GM23338 (cell line): Measurements from ENCODE around the gene MVB12B. TPM values are rescaled to one million over a fixed set of nuclear protein-coding genes. Genes with fewer than 3 reads are reported as not detected.

Source experiments
- ATAC-seq: fragments of 200-7000 bp; cut with Tn5 transposase; 3 replicates; pipeline ENCODE4 v1.9.1; 2020
- DNase-seq: peaks from one replicate; pipeline ENCODE4 v3.0.0-alpha.2; 2015; ENCODE audit warnings: low spot score
- H2AFZ ChIP-seq: fragments of 200-600 bp; sonication (generic); 2 replicates; pipeline ENCODE4 v1.8.0; 2016; ENCODE audit warnings: antibody characterized with exemption, mild to moderate bottlenecking, moderate library complexity
- H3F3A ChIP-seq: fragments of 200-600 bp; sonication (generic); replicated peaks from 2 replicates; pipeline ENCODE4 v1.8.0; 2017; ENCODE audit warnings: antibody characterized with exemption, mixed run types, low read depth
- H3K27ac ChIP-seq: fragments of 200-600 bp; sonication (generic); 2 replicates; pipeline ENCODE4 v1.6.1; 2016; ENCODE audit warnings: low read depth
- H3K27me3 ChIP-seq: fragments of 200-600 bp; sonication (generic); 2 replicates; pipeline ENCODE4 v1.8.0; 2016; ENCODE audit warnings: mild to moderate bottlenecking, mixed run types, moderate library complexity; ENCODE audit not compliant: insufficient read depth
- H3K36me3 ChIP-seq: fragments of 200-600 bp; sonication (generic); 2 replicates; pipeline ENCODE4 v1.8.0; 2016; ENCODE audit warnings: mild to moderate bottlenecking; ENCODE audit not compliant: insufficient read depth
- H3K4me1 ChIP-seq: fragments of 200-600 bp; sonication (generic); 2 replicates; pipeline ENCODE4 v1.8.0; 2016; ENCODE audit warnings: mild to moderate bottlenecking, moderate library complexity; ENCODE audit not compliant: insufficient read depth
- H3K4me2 ChIP-seq: fragments of 200-600 bp; sonication (generic); 2 replicates; pipeline ENCODE4 v1.7.1; 2017; ENCODE audit warnings: mixed run types
- H3K4me3 ChIP-seq: fragments of 200-600 bp; sonication (generic); 2 replicates; pipeline ENCODE4 v1.6.1; 2016; ENCODE audit warnings: mixed run types
- H3K79me2 ChIP-seq: fragments of 200-600 bp; sonication (generic); replicated peaks from 2 replicates; pipeline ENCODE4 v1.8.0; 2017; ENCODE audit warnings: mild to moderate bottlenecking; ENCODE audit not compliant: insufficient read depth
- H3K9me2 ChIP-seq: fragments of 200-600 bp; sonication (generic); 2 replicates; pipeline ENCODE4 v1.8.0; 2017; ENCODE audit not compliant: insufficient read depth
- H4K20me1 ChIP-seq: fragments of 200-600 bp; sonication (generic); replicated peaks from 2 replicates; pipeline ENCODE4 v1.8.0; 2017; ENCODE audit warnings: mild to moderate bottlenecking; ENCODE audit not compliant: insufficient read depth
- H3K27ac Mint-ChIP-seq: 2 replicates; pipeline ENCODE4 v1.8.0; 2020; ENCODE audit warnings: inconsistent platforms, mild to moderate bottlenecking, moderate library complexity, mixed read lengths
- H3K27me3 Mint-ChIP-seq: 3 replicates; pipeline ENCODE4 v1.8.0; 2022; ENCODE audit warnings: low read depth, mild to moderate bottlenecking, moderate library complexity, mixed read lengths, inconsistent platforms; ENCODE audit not compliant: insufficient read depth, poor library complexity
- H3K36me3 Mint-ChIP-seq: 3 replicates; pipeline ENCODE4 v1.8.0; 2021; ENCODE audit warnings: low read depth, mild to moderate bottlenecking, inconsistent platforms, moderate library complexity, mixed read lengths
- H3K4me1 Mint-ChIP-seq: 3 replicates; pipeline ENCODE4 v1.8.0; 2020; ENCODE audit warnings: mild to moderate bottlenecking, inconsistent platforms, mixed read lengths
- H3K4me3 Mint-ChIP-seq: 3 replicates; pipeline ENCODE4 v1.8.0; 2021; ENCODE audit warnings: moderate library complexity, mild to moderate bottlenecking, inconsistent platforms, mixed read lengths
- H3K9me3 Mint-ChIP-seq: 3 replicates; pipeline ENCODE4 v1.8.0; 2020; ENCODE audit warnings: moderate library complexity, mild to moderate bottlenecking, inconsistent platforms, mixed read lengths
- CREB1 ChIP-seq: fragments of 250-450 bp; sonication (Bioruptor Pico); IDR thresholded peaks from 2 replicates; pipeline ENCODE4 v1.5.0; 2020; ENCODE audit warnings: low read depth, mild to moderate bottlenecking, moderate library complexity
- CTCF ChIP-seq, 2 experiments: fragments of 200-600 bp in 1 of 2; sonication (generic) in 1 of 2; conservative IDR thresholded peaks; 2 replicates each; pipeline versions ENCODE4 v1.5.1 to v1.6.1; 2016 to 2017; ENCODE audit warnings: antibody characterized with exemption in 2 of 2, low read depth in 2 of 2, mild to moderate bottlenecking in 2 of 2, moderate library complexity in 1 of 2
- EZH2 ChIP-seq: fragments of 200-600 bp; sonication (generic); IDR thresholded peaks from one replicate; pipeline ENCODE4 v1.8.0; 2017; ENCODE audit warnings: antibody characterized with exemption, mild to moderate bottlenecking, low read depth; ENCODE audit not compliant: unreplicated experiment
- EZH2phosphoT487 ChIP-seq: fragments of 200-600 bp; sonication (generic); IDR thresholded peaks from one replicate; pipeline ENCODE4 v1.8.1; 2018; ENCODE audit warnings: antibody characterized with exemption; ENCODE audit not compliant: unreplicated experiment
- JUNB ChIP-seq: IDR thresholded peaks from one replicate; pipeline ENCODE4 v1.6.1; 2016; ENCODE audit warnings: antibody characterized with exemption; ENCODE audit not compliant: unreplicated experiment
- NANOG ChIP-seq: IDR thresholded peaks from 2 replicates; pipeline ENCODE4 v1.6.1; 2016; ENCODE audit warnings: antibody characterized with exemption, borderline replicate concordance
- POLR2AphosphoS5 ChIP-seq: IDR thresholded peaks from 2 replicates; pipeline ENCODE4 v1.6.1; 2016; ENCODE audit warnings: antibody characterized with exemption, low read depth
- STAT1 ChIP-seq: IDR thresholded peaks from one replicate; pipeline ENCODE4 v1.6.1; 2016; ENCODE audit warnings: antibody characterized with exemption; ENCODE audit not compliant: unreplicated experiment
- ZNF114 ChIP-seq: fragments of 250-450 bp; sonication (Bioruptor Pico); IDR thresholded peaks from 2 replicates; pipeline ENCODE4 v1.5.0; 2020; ENCODE audit warnings: mild to moderate bottlenecking, moderate library complexity
- ZNF331 ChIP-seq: fragments of 250-450 bp; sonication (Bioruptor Pico); IDR thresholded peaks from 2 replicates; pipeline ENCODE4 v1.5.0; 2020; ENCODE audit warnings: low read depth, mild to moderate bottlenecking, moderate library complexity
- polyA plus RNA-seq: library from polyadenylated mRNA; unstranded; fragments of >200 nt; fragmentation: Nextera tagmentation; extraction: Ambion mirVana; gene quantifications from 2 replicates; pipeline ENCODE4 v1.2.1, GENCODE V29; 2016
- total RNA-seq: library from RNA; depleted of rRNA; stranded (reverse); fragments of >200 nt; shearing (Covaris generic); gene quantifications from 2 replicates; pipeline ENCODE4 v1.2.3, GENCODE V29; 2014
- TF ChIP-seq, protein P1 (sequence below): IDR thresholded peaks from one replicate; pipeline ENCODE4 v1.6.1; 2018; ENCODE audit warnings: antibody characterized with exemption; ENCODE audit not compliant: unreplicated experiment
- TF ChIP-seq, protein P2 (sequence below): IDR thresholded peaks from 2 replicates; pipeline ENCODE4 v1.6.1; 2016; ENCODE audit warnings: antibody characterized with exemption

MVB12B gene
- total and polyA plus RNA-seq, 2 experiments from 2014 or later = 1.9 to 6.6 TPM

GRCh38 chr9:126443144-126443543 lies 116.5 kb downstream of the MVB12B start:
- Histone ChIP-seq H3K36me3 (no peaks in the 10 kb centered on the region), H2AFZ (no peak overlapping the region), H4K20me1 (no peaks in the 10 kb centered on the region), H3K4me1 (peaks cover 9% of the 10 kb centered on the region; the same call in 1 of the 2 replicates), H3F3A (no peaks in the 10 kb centered on the region), H3K27me3 (no peaks in the 10 kb centered on the region), H3K79me2 (no peaks in the 10 kb centered on the region), H3K4me2 (no peak overlapping the region), H3K4me3 (no peak overlapping the region), H3K27ac (no peak overlapping the region), H3K9me2 (no peaks in the 10 kb centered on the region)
- no peaks in the 10 kb centered on the region for H3K9me3 Mint-ChIP-seq
- H3K4me1 Mint-ChIP-seq = peaks cover 25% of the 10 kb centered on the region
- no peak overlapping the region for H3K4me3 Mint-ChIP-seq
- H3K36me3 Mint-ChIP-seq = no peaks in the 10 kb centered on the region
- no peak for DNase-seq
- no peak for ATAC-seq
- no peak for TF ChIP-seq CTCF (conservative IDR thresholded peaks at IDR 0.05; ENCODE audit: low read depth in 2 of 2)
- no peak for TF ChIP-seq NANOG
- peaks cover 6% of the 10 kb centered on the region for H3K27me3 Mint-ChIP-seq
- no peak overlapping the region for H3K27ac Mint-ChIP-seq

- no peak for ATAC-seq
- Histone ChIP-seq H4K20me1 (no peaks in the 10 kb centered on the region), H2AFZ (no peak overlapping the region), H3K27ac (no peak overlapping the region), H3K4me3 (no peak overlapping the region), H3K4me1 (no peaks in the 10 kb centered on the region), H3K79me2 (no peaks in the 10 kb centered on the region), H3F3A (no peaks in the 10 kb centered on the region), H3K27me3 (no peaks in the 10 kb centered on the region), H3K9me2 (no peaks in the 10 kb centered on the region), H3K36me3 (no peaks in the 10 kb centered on the region), H3K4me2 (no peak overlapping the region)
- Mint-ChIP-seq H3K4me1 (peaks cover 7% of the 10 kb centered on the region), H3K27me3 (no peaks in the 10 kb centered on the region), H3K36me3 (no peaks in the 10 kb centered on the region), H3K4me3 (no peak overlapping the region), H3K27ac (no peak overlapping the region), H3K9me3 (no peaks in the 10 kb centered on the region)
- no peak for DNase-seq
- TF ChIP-seq, protein P1, sequence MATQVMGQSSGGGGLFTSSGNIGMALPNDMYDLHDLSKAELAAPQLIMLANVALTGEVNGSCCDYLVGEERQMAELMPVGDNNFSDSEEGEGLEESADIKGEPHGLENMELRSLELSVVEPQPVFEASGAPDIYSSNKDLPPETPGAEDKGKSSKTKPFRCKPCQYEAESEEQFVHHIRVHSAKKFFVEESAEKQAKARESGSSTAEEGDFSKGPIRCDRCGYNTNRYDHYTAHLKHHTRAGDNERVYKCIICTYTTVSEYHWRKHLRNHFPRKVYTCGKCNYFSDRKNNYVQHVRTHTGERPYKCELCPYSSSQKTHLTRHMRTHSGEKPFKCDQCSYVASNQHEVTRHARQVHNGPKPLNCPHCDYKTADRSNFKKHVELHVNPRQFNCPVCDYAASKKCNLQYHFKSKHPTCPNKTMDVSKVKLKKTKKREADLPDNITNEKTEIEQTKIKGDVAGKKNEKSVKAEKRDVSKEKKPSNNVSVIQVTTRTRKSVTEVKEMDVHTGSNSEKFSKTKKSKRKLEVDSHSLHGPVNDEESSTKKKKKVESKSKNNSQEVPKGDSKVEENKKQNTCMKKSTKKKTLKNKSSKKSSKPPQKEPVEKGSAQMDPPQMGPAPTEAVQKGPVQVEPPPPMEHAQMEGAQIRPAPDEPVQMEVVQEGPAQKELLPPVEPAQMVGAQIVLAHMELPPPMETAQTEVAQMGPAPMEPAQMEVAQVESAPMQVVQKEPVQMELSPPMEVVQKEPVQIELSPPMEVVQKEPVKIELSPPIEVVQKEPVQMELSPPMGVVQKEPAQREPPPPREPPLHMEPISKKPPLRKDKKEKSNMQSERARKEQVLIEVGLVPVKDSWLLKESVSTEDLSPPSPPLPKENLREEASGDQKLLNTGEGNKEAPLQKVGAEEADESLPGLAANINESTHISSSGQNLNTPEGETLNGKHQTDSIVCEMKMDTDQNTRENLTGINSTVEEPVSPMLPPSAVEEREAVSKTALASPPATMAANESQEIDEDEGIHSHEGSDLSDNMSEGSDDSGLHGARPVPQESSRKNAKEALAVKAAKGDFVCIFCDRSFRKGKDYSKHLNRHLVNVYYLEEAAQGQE = no peak
- TF ChIP-seq CTCF (conservative IDR thresholded peaks at IDR 0.05; ENCODE audit: low read depth in 2 of 2) (no peak), STAT1 (no peak), CREB1 (CRISPR knock-in tag) (no peak), ZNF331 (CRISPR knock-in tag) (no peak), NANOG (no peak), EZH2 (no peak), EZH2phosphoT487 (no peak), POLR2AphosphoS5 (no peak), ZNF114 (CRISPR knock-in tag) (no peak), JUNB (no peak)
- TF ChIP-seq, protein P2, sequence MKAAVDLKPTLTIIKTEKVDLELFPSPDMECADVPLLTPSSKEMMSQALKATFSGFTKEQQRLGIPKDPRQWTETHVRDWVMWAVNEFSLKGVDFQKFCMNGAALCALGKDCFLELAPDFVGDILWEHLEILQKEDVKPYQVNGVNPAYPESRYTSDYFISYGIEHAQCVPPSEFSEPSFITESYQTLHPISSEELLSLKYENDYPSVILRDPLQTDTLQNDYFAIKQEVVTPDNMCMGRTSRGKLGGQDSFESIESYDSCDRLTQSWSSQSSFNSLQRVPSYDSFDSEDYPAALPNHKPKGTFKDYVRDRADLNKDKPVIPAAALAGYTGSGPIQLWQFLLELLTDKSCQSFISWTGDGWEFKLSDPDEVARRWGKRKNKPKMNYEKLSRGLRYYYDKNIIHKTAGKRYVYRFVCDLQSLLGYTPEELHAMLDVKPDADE = no peak
Observed at GRCh38 chr9:126448136-126448535, 121.5 kb downstream of the MVB12B start.
